GM20000 (cell line): ENCODE results near the gene PLEKHA5.
A peak's percentile ranks its signal among the peaks of the same experiment; 100 is the strongest.
"Not testable (repeated sequence)": the region's sequence is repeated elsewhere in the genome, so short reads cannot be mapped to it uniquely, and the experiment has no call there.

ENCODE experiments used
- DNase-seq: peaks from one replicate; pipeline ENCODE4 v3.0.0; 2012; ENCODE audit warnings: low spot score
- TF ChIP-seq, protein P1 (sequence below): IDR thresholded peaks from 2 replicates; pipeline ENCODE4 v1.5.1; 2012; ENCODE audit warnings: mild to moderate bottlenecking, control low read depth; ENCODE audit errors: extremely low read depth, missing control alignments

PLEKHA5 gene

DNA sequence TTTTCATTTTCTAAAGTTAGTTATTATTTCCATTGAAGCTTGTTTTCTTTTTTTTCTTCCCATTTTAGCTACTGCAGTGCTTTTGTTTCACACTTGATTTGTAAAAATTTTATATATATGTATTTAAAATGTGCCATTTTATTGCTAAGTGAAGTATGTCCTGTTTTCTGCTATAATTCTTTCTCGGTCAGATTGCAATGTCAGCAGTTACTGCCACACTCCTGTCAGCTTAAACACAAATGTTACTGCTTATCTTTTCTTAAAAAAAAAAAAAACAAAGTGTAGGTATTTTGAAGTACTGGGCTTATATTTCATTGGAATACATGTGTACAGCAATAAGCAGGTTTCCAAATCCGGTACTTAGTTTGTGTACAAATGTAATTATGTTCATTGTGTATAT is 246.4 kb downstream of the PLEKHA5 start:
- TF ChIP-seq, protein P1, sequence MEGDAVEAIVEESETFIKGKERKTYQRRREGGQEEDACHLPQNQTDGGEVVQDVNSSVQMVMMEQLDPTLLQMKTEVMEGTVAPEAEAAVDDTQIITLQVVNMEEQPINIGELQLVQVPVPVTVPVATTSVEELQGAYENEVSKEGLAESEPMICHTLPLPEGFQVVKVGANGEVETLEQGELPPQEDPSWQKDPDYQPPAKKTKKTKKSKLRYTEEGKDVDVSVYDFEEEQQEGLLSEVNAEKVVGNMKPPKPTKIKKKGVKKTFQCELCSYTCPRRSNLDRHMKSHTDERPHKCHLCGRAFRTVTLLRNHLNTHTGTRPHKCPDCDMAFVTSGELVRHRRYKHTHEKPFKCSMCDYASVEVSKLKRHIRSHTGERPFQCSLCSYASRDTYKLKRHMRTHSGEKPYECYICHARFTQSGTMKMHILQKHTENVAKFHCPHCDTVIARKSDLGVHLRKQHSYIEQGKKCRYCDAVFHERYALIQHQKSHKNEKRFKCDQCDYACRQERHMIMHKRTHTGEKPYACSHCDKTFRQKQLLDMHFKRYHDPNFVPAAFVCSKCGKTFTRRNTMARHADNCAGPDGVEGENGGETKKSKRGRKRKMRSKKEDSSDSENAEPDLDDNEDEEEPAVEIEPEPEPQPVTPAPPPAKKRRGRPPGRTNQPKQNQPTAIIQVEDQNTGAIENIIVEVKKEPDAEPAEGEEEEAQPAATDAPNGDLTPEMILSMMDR = no peak
- no peak for DNase-seq

GRCh38 chr12:19376691-19377090 is 247.2 kb downstream of the PLEKHA5 start:
- TF ChIP-seq, protein P1 = no peak

GRCh38 chr12:19382111-19382526 is 252.6 kb downstream of the PLEKHA5 start:
- TF ChIP-seq, protein P1 = no peak
- peak; percentile 65 for DNase-seq

More at GRCh38 chr12:19376691-19377090, 247.2 kb downstream of the PLEKHA5 start:
- no peak for DNase-seq

DNA sequence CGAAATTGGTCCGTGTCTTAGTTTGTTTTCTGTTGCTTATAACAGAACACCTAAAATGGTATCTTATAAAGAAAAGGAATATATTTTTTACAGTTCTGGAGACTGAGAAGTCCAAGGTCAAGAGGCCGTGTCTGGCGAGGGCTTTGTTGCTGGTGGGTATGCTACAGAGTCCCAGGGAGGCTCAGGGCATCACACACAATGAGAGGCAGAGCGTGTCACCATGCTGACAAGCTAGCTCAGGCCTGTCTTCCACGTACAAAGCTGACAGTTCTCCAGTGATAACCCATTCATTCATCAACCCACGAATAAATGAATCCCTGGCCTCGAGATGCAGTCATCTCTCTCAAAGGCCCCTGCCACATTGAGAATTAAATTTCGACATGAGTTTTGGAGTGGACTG is 253.0 kb downstream of the PLEKHA5 start:
- no peak for DNase-seq
- TF ChIP-seq, protein P1 = no peak

DNA sequence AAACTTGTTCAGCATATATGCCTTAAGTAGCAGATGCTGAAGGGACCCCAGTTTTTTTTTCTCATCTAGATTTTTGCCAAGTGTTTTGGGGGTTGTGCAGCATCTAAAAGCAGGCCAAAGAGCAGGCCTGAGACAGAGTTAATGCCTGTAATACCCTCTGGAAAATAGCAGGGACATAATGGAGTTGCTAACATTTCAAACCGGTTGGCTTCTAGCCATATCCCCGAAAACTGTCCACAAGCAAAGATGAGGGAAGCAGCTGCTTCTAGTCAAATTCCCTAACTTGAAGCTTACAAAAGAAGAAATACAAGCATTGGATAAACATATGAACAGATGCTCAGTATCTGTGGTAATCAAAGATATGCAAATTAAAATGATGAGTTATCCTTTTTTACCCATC is 257.6 kb downstream of the PLEKHA5 start:
- no peak for DNase-seq
- TF ChIP-seq, protein P1 = no peak

DNA sequence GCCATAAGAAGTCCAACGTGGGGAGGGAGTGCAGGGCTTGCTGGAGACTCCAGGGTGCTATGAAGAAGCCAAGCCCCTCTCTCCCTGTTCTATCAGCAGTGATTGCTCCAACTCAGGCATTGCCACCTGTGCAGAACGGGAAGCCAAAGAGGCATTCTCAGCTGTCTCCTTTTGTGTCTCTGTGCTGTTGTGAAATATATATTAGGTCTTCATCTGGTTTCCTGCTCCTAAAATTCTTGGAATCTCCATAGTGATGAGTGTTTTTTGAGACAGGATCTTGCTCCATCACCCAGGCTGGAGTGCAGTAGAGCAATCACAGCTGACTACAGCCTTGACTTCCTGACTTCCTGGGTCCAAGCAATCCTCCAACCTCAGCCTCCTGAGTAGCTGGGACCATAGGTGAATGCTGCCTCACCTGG is 258.6 kb downstream of the PLEKHA5 start:
- TF ChIP-seq, protein P1 = no peak

GRCh38 chr12:19390051-19390598 is 260.6 kb downstream of the PLEKHA5 start:
- DNase-seq = no peak
- TF ChIP-seq, protein P1 = no peak

More for the DNA sequence above, 258.6 kb downstream of the PLEKHA5 start:
- no peak for DNase-seq

DNA sequence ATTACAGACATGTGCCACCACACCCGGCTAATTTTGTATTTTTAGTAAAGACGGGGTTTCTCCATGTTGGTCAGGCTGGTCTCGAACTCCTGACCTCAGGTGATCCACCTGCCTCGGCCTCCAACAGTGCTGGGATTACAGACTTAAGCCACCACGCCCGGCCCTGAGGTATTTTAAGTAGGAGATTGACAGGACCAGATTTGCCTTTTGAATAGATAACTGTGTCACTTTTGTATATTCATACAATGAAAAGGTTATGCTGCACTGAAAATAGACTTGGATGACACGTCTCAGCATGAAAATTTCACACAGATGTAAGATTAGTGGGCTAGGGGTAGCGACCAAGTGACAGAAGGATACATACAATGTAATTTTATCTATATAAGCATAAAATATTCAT is 263.1 kb downstream of the PLEKHA5 start:
- not testable (repeated sequence) for DNase-seq
